K562 (cell line): Measurements from ENCODE around the gene LRPAP1. TPM values are rescaled to one million over a fixed set of nuclear protein-coding genes. Genes with fewer than 3 reads are reported as not detected.

Source experiments
- CBX2 ChIP-seq: fragments of 200-600 bp; sonication (generic); IDR thresholded peaks from one replicate; pipeline ENCODE4 v1.6.1; 2012; ENCODE audit warnings: mild to moderate bottlenecking, low read length, inconsistent platforms; ENCODE audit not compliant: insufficient read depth, poor library complexity, severe bottlenecking
- HSF4 ChIP-seq: fragments of 250-450 bp; sonication (Bioruptor Pico); IDR thresholded peaks from 2 replicates; pipeline ENCODE4 v2.1.2; 2022; ENCODE audit warnings: mild to moderate bottlenecking, moderate library complexity, borderline replicate concordance
- NELFE ChIP-seq: IDR thresholded peaks from 2 replicates; pipeline ENCODE4 v1.6.1; 2011; ENCODE audit warnings: mild to moderate bottlenecking; ENCODE audit not compliant: insufficient read depth, insufficient read length
- NR2C2 ChIP-seq, 2 experiments: fragments of 200-800 bp in 1 of 2; sonication (Bioruptor generic) in 1 of 2; sonication (generic) in 1 of 2; formaldehyde crosslinking in 1 of 2; IDR thresholded peaks; 2 replicates each; pipeline versions ENCODE4 v1.6.1 to v1.8.0; 2016 to 2022; ENCODE audit warnings: mild to moderate bottlenecking in 1 of 2, missing compliant biosample characterization in 1 of 2, missing genetic modification characterization in 1 of 2, missing genetic modification reagents in 1 of 2
- PPARD ChIP-seq: fragments of 250-450 bp; sonication (Bioruptor Pico); IDR thresholded peaks from 2 replicates; pipeline ENCODE4 v1.8.0; 2022; ENCODE audit warnings: inconsistent platforms, mild to moderate bottlenecking, moderate library complexity
- PRMT5 ChIP-seq: sonication (generic); formaldehyde crosslinking; IDR thresholded peaks from 2 replicates; pipeline ENCODE4 v1.5.0; 2020; ENCODE audit warnings: missing genetic modification reagents
- SAFB2 ChIP-seq: fragments of 200-400 bp; formaldehyde crosslinking; IDR thresholded peaks from 2 replicates; pipeline ENCODE4 v1.6.1; 2018; ENCODE audit warnings: borderline replicate concordance, low read length, low read depth, moderate library complexity; ENCODE audit not compliant: severe bottlenecking
- THRAP3 ChIP-seq: fragments of 450-650 bp; IDR thresholded peaks from 2 replicates; pipeline ENCODE4 v1.6.1; 2016; ENCODE audit warnings: mild to moderate bottlenecking, inconsistent platforms, borderline replicate concordance
- ZNF140 ChIP-seq: fragments of 250-450 bp; sonication (Bioruptor Pico); IDR thresholded peaks from 2 replicates; pipeline ENCODE4 v1.8.0; 2021; ENCODE audit warnings: moderate library complexity, mild to moderate bottlenecking, inconsistent platforms
- ZNF79 ChIP-seq: fragments of 250-450 bp; sonication (Bioruptor Pico); IDR thresholded peaks from 2 replicates; pipeline ENCODE4 v1.4.0; 2020; ENCODE audit warnings: low read depth, mild to moderate bottlenecking, moderate library complexity
- polyA plus RNA-seq, 8 experiments: library from polyadenylated mRNA; depleted of rRNA in 4 of 8; stranded (reverse) in 5 of 8; unstranded in 3 of 8; fragments of >200 nt; fragmentation: Nextera tagmentation in 2 of 8; fragmentation: Illumina TruSeq in 1 of 8; extraction: Ambion mirVana in 2 of 8; extraction: Trizol in 1 of 8; gene quantifications; 2 replicates each; pipeline versions ENCODE4 v1.2.1 to v1.2.3, GENCODE V29; 2011 to 2014; ENCODE audit warnings: inconsistent platforms in 1 of 8, missing spikeins in 1 of 8
- total RNA-seq, 7 experiments: library from RNA; depleted of rRNA in 6 of 7; stranded (reverse); fragments of >200 nt in 6 of 7; fragmentation: Illumina TruSeq in 2 of 7; extraction: Trizol in 2 of 7; gene quantifications; 2 replicates each; pipeline versions ENCODE4 v1.2.1 to v1.2.3, GENCODE V29; 2011 to 2021; ENCODE audit warnings: low replicate concordance in 1 of 7
- TF ChIP-seq, protein P1 (sequence below): fragments of 450-650 bp; IDR thresholded peaks from 2 replicates; pipeline ENCODE4 v1.6.1; 2016; ENCODE audit warnings: mild to moderate bottlenecking
- TF ChIP-seq, protein P2 (sequence below): fragments of 250-450 bp; sonication (Bioruptor Pico); IDR thresholded peaks from 2 replicates; pipeline ENCODE4 v1.8.0; 2022; ENCODE audit warnings: inconsistent platforms
- TF ChIP-seq, protein P3 (sequence below): IDR thresholded peaks from 2 replicates; pipeline ENCODE4 v1.6.1; 2016; ENCODE audit warnings: missing genetic modification characterization, missing compliant biosample characterization
- TF ChIP-seq, protein P4 (sequence below): sonication (generic); formaldehyde crosslinking; IDR thresholded peaks from 2 replicates; pipeline ENCODE4 v1.8.0; 2022; ENCODE audit warnings: missing genetic modification reagents, mild to moderate bottlenecking, moderate library complexity, borderline replicate concordance
- TF ChIP-seq, protein P5 (sequence below): fragments of 450-650 bp; IDR thresholded peaks from 2 replicates; pipeline ENCODE4 v1.6.1; 2018; ENCODE audit warnings: mild to moderate bottlenecking, low read depth; ENCODE audit not compliant: partially characterized antibody

LRPAP1 gene
- total and polyA plus RNA-seq, 9 of the 15 experiments (the other 6 are each of a cell fraction or from before 2014, with no cell fraction given): 1.1 to 75.5 (median 41.8) TPM

DNA sequence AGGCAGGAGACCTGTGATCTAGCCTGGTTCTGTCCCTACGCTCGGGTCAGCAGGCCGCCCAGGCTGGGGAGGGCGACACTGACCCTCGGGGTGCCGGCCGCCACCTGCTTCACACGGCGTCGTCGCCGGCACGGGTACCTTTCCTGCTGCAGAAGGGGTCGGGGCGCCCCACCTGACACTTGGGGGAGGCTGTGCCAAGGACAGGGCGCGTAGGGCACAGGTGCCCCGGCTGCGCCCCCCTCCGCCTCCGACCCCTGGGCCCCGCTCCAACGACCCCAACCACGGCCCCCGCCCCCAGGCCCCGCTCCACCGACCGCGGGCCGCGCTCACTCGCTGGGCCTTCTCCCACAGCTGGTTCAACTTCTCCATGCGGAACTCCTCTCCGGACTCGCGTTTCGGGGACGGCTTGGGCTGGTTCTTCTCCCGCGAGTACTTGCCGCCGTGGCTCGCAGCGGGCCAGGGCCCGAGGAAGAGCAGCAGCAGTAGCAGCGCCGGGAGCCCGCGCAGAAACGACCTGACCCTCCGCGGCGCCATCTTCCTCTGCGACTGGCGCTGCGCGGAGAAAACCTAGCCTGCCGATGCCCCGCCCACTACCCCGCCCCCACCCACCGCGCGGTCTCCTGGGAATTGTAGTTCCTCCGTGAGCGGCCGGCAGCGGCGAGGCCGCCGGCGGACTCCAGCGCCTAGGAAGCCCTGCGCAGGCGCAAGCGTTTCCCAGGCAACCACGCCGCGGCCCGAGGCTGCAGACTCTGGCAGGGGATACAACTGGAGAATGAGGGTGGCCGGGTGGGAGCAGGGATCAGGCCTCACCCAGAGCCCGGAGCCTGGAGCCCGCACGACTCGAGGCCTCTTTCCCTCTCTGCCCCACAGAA is at the start of gene LRPAP1 (continued):
- TF ChIP-seq, protein P1, sequence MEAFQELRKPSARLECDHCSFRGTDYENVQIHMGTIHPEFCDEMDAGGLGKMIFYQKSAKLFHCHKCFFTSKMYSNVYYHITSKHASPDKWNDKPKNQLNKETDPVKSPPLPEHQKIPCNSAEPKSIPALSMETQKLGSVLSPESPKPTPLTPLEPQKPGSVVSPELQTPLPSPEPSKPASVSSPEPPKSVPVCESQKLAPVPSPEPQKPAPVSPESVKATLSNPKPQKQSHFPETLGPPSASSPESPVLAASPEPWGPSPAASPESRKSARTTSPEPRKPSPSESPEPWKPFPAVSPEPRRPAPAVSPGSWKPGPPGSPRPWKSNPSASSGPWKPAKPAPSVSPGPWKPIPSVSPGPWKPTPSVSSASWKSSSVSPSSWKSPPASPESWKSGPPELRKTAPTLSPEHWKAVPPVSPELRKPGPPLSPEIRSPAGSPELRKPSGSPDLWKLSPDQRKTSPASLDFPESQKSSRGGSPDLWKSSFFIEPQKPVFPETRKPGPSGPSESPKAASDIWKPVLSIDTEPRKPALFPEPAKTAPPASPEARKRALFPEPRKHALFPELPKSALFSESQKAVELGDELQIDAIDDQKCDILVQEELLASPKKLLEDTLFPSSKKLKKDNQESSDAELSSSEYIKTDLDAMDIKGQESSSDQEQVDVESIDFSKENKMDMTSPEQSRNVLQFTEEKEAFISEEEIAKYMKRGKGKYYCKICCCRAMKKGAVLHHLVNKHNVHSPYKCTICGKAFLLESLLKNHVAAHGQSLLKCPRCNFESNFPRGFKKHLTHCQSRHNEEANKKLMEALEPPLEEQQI: no peak
- TF ChIP-seq CBX2: no peak
- no peak for TF ChIP-seq NR2C2 (CRISPR knock-in tag; IDR thresholded peaks at IDR 0.05)
- TF ChIP-seq NR2C2 (tag; IDR thresholded peaks at IDR 0.05): peak; percentile 73
- no peak for TF ChIP-seq HSF4 (CRISPR knock-in tag)
- TF ChIP-seq, protein P2, sequence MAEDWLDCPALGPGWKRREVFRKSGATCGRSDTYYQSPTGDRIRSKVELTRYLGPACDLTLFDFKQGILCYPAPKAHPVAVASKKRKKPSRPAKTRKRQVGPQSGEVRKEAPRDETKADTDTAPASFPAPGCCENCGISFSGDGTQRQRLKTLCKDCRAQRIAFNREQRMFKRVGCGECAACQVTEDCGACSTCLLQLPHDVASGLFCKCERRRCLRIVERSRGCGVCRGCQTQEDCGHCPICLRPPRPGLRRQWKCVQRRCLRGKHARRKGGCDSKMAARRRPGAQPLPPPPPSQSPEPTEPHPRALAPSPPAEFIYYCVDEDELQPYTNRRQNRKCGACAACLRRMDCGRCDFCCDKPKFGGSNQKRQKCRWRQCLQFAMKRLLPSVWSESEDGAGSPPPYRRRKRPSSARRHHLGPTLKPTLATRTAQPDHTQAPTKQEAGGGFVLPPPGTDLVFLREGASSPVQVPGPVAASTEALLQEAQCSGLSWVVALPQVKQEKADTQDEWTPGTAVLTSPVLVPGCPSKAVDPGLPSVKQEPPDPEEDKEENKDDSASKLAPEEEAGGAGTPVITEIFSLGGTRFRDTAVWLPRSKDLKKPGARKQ (CRISPR knock-in tag): no peak
- TF ChIP-seq ZNF79 (CRISPR knock-in tag): no peak
- no peak for TF ChIP-seq THRAP3
- no peak for TF ChIP-seq ZNF140 (CRISPR knock-in tag)
- TF ChIP-seq, protein P3, sequence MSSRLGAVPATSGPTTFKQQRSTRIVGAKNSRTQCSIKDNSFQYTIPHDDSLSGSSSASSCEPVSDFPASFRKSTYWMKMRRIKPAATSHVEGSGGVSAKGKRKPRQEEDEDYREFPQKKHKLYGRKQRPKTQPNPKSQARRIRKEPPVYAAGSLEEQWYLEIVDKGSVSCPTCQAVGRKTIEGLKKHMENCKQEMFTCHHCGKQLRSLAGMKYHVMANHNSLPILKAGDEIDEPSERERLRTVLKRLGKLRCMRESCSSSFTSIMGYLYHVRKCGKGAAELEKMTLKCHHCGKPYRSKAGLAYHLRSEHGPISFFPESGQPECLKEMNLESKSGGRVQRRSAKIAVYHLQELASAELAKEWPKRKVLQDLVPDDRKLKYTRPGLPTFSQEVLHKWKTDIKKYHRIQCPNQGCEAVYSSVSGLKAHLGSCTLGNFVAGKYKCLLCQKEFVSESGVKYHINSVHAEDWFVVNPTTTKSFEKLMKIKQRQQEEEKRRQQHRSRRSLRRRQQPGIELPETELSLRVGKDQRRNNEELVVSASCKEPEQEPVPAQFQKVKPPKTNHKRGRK (tag): no peak
- no peak for TF ChIP-seq SAFB2
- TF ChIP-seq, protein P4, sequence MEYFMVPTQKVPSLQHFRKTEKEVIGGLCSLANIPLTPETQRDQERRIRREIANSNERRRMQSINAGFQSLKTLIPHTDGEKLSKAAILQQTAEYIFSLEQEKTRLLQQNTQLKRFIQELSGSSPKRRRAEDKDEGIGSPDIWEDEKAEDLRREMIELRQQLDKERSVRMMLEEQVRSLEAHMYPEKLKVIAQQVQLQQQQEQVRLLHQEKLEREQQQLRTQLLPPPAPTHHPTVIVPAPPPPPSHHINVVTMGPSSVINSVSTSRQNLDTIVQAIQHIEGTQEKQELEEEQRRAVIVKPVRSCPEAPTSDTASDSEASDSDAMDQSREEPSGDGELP (CRISPR knock-in tag): peak; percentile 73
- no peak for TF ChIP-seq PRMT5 (CRISPR knock-in tag)
- TF ChIP-seq PPARD (CRISPR knock-in tag): no peak
- peak; percentile 74 for TF ChIP-seq NELFE
- TF ChIP-seq, protein P5, sequence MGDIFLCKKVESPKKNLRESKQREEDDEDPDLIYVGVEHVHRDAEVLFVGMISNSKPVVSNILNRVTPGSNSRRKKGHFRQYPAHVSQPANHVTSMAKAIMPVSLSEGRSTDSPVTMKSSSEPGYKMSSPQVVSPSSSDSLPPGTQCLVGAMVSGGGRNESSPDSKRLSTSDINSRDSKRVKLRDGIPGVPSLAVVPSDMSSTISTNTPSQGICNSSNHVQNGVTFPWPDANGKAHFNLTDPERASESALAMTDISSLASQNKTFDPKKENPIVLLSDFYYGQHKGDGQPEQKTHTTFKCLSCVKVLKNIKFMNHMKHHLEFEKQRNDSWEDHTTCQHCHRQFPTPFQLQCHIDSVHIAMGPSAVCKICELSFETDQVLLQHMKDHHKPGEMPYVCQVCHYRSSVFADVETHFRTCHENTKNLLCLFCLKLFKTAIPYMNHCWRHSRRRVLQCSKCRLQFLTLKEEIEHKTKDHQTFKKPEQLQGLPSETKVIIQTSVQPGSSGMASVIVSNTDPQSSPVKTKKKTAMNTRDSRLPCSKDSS: no peak
